Measurements from ENCODE around the gene NFIB.

The NFIB gene

GRCh38 chr9:14222149-14222835, 91.6 kb downstream of the NFIB start:
- Histone ChIP-seq H3K27me3 (replicated peaks; ENCODE audit: control insufficient read depth, insufficient read depth, low read length) (no peaks in the 10 kb centered on the region), H3K4me3 (replicated peaks; ENCODE audit: low read depth, low read length) (no peak overlapping the region), H3K36me3 (ENCODE audit: control insufficient read depth, insufficient read depth, low read length) (no peaks in the 10 kb centered on the region)
- DNase-seq (ENCODE audit: extremely low read depth, insufficient read length): no peak
- TF ChIP-seq CTCF (IDR thresholded peaks at IDR 0.05; ENCODE audit: insufficient read depth, low read length, poor library complexity, severe bottlenecking): no peak

GRCh38 chr9:14221558-14221957, 92.4 kb downstream of the NFIB start:
- Histone ChIP-seq H3K27me3 (replicated peaks; ENCODE audit: control insufficient read depth, insufficient read depth, low read length) (no peaks in the 10 kb centered on the region), H3K4me3 (replicated peaks; ENCODE audit: low read depth, low read length) (no peak overlapping the region), H3K36me3 (ENCODE audit: control insufficient read depth, insufficient read depth, low read length) (no peaks in the 10 kb centered on the region)
- no peak for DNase-seq (ENCODE audit: extremely low read depth, insufficient read length)
- no peak for TF ChIP-seq CTCF (IDR thresholded peaks at IDR 0.05; ENCODE audit: insufficient read depth, low read length, poor library complexity, severe bottlenecking)

DNA sequence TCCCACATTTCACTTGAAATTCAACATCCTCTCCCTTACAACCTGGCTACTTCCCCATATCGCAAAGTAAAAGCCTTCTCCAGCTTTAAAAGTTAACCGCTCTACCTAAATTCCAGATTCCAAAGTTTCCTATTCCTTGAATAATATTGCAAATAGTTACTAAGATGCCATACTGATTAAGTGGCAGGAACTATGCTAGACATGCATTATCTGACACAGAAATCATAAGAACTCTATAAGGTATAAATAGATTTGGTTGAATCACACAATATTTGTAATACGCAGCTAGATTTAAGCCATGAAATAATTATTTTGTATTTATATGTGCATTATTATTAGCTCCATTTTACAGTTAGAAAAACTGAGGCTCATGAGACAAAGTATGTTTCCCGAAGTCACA, 92.8 kb downstream of the NFIB start:
- no peaks in the 10 kb centered on the region for H3K27me3 ChIP-seq (replicated peaks; ENCODE audit: control insufficient read depth, insufficient read depth, low read length)
- no peak overlapping the region for H3K4me3 ChIP-seq (replicated peaks; ENCODE audit: low read depth, low read length)
- no peak for DNase-seq (ENCODE audit: extremely low read depth, insufficient read length)
- TF ChIP-seq CTCF (IDR thresholded peaks at IDR 0.05; ENCODE audit: insufficient read depth, low read length, poor library complexity, severe bottlenecking): no peak
- no peaks in the 10 kb centered on the region for H3K36me3 ChIP-seq (ENCODE audit: control insufficient read depth, insufficient read depth, low read length)

- H3K36me3 ChIP-seq (ENCODE audit: control insufficient read depth, insufficient read depth, low read length): no peaks in the 10 kb centered on the region
- TF ChIP-seq CTCF (IDR thresholded peaks at IDR 0.05; ENCODE audit: insufficient read depth, low read length, poor library complexity, severe bottlenecking): no peak
- no peak overlapping the region for H3K4me3 ChIP-seq (replicated peaks; ENCODE audit: low read depth, low read length)
- DNase-seq (ENCODE audit: extremely low read depth, insufficient read length): no peak
- H3K27me3 ChIP-seq (replicated peaks; ENCODE audit: control insufficient read depth, insufficient read depth, low read length): no peaks in the 10 kb centered on the region
Observed at GRCh38 chr9:14220256-14220655, 93.7 kb downstream of the NFIB start.

- TF ChIP-seq CTCF (IDR thresholded peaks at IDR 0.05; ENCODE audit: insufficient read depth, low read length, poor library complexity, severe bottlenecking): no peak
- H3K4me3 ChIP-seq (replicated peaks; ENCODE audit: low read depth, low read length): no peak overlapping the region
- no peaks in the 10 kb centered on the region for H3K27me3 ChIP-seq (replicated peaks; ENCODE audit: control insufficient read depth, insufficient read depth, low read length)
- H3K36me3 ChIP-seq (ENCODE audit: control insufficient read depth, insufficient read depth, low read length): no peaks in the 10 kb centered on the region
- no peak for DNase-seq (ENCODE audit: extremely low read depth, insufficient read length)
Observed at GRCh38 chr9:14219850-14220249, 94.1 kb downstream of the NFIB start.

- Histone ChIP-seq H3K36me3 (ENCODE audit: control insufficient read depth, insufficient read depth, low read length) (no peaks in the 10 kb centered on the region), H3K27me3 (replicated peaks; ENCODE audit: control insufficient read depth, insufficient read depth, low read length) (no peaks in the 10 kb centered on the region), H3K4me3 (replicated peaks; ENCODE audit: low read depth, low read length) (no peak overlapping the region)
- DNase-seq (ENCODE audit: extremely low read depth, insufficient read length): no peak
- TF ChIP-seq CTCF (IDR thresholded peaks at IDR 0.05; ENCODE audit: insufficient read depth, low read length, poor library complexity, severe bottlenecking): no peak
Observed at GRCh38 chr9:14218253-14218652, 95.7 kb downstream of the NFIB start.
